OCI-LY7 (cell line): ENCODE results near the gene RPL10.

Experiments
- EZH2phosphoT487 ChIP-seq: fragments of 200-600 bp; sonication (generic); IDR thresholded peaks from 2 replicates; pipeline ENCODE4 v1.6.1; 2018; ENCODE audit warnings: low read depth, borderline replicate concordance, mild to moderate bottlenecking, mixed run types, antibody characterized with exemption, low read length, moderate library complexity, mixed read lengths
- TF ChIP-seq, protein P1 (sequence below): fragments of 200-600 bp; sonication (generic); conservative IDR thresholded peaks from 2 replicates; pipeline ENCODE4 v1.5.1; 2014; ENCODE audit warnings: mild to moderate bottlenecking, antibody characterized with exemption, low read length, moderate library complexity, mixed read lengths

DNA sequence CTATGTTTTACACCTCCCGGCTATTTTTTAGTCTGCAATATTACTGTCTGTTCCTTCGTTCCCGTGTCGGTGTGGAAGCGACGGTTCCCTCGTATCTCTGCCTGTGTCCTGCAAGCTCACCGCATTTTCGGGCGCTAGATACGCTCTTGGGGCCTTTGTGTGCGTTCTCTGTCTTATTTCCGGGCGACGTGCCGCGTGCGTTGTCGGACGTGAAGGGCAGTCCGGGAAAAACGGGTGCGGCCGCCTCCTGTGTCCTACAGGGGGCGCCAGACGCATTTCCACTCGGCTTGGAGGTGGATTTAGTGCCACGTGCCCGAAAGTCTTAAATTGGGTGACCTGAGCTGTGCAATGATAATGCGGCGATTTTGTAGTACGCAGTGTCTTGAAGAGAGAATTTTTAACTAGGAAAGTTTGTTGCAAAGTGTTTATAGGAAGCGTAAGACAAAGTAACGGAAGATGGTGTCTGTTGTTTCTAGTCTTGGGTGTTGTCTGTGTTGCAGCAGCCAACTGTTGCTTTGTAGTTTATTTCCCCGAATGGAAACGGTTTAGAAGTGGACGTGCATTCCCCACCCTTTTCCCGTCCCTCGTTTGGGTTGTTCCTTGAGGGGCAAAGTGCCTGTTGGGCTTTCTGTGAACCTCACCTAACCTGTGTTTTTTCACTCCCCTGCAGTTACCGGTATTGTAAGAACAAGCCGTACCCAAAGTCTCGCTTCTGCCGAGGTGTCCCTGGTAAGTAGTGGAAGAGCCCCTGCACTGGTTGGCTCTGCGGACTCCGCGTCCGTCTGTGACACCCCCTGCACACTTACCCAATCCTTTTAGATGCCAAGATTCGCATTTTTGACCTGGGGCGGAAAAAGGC is 720 bp downstream of the RPL10 start:
- TF ChIP-seq, protein P1, sequence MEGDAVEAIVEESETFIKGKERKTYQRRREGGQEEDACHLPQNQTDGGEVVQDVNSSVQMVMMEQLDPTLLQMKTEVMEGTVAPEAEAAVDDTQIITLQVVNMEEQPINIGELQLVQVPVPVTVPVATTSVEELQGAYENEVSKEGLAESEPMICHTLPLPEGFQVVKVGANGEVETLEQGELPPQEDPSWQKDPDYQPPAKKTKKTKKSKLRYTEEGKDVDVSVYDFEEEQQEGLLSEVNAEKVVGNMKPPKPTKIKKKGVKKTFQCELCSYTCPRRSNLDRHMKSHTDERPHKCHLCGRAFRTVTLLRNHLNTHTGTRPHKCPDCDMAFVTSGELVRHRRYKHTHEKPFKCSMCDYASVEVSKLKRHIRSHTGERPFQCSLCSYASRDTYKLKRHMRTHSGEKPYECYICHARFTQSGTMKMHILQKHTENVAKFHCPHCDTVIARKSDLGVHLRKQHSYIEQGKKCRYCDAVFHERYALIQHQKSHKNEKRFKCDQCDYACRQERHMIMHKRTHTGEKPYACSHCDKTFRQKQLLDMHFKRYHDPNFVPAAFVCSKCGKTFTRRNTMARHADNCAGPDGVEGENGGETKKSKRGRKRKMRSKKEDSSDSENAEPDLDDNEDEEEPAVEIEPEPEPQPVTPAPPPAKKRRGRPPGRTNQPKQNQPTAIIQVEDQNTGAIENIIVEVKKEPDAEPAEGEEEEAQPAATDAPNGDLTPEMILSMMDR: peak; percentile 80
- TF ChIP-seq EZH2phosphoT487: no peak
